IPS-18a (cell line): ENCODE results near the gene RAD51C.
A peak's percentile ranks its signal among the peaks of the same experiment; 100 is the strongest.
"Not testable (repeated sequence)": the region's sequence is repeated elsewhere in the genome, so short reads cannot be mapped to it uniquely, and the experiment has no call there.

ENCODE experiments used
- H3K27ac ChIP-seq: one replicate; pipeline ENCODE4 v1.5.1; 2013; ENCODE audit warnings: low read length
- H3K27me3 ChIP-seq: one replicate; pipeline ENCODE4 v1.6.1; 2013; ENCODE audit warnings: mild to moderate bottlenecking, low read length; ENCODE audit not compliant: control insufficient read depth, insufficient read depth
- H3K36me3 ChIP-seq: one replicate; pipeline ENCODE4 v1.6.1; 2013; ENCODE audit warnings: low read depth, low read length; ENCODE audit not compliant: control insufficient read depth
- H3K4me1 ChIP-seq: one replicate; pipeline ENCODE4 v1.6.1; 2013; ENCODE audit warnings: low read depth, low read length; ENCODE audit not compliant: control insufficient read depth
- H3K4me3 ChIP-seq: one replicate; pipeline ENCODE4 v1.5.1; 2013; ENCODE audit warnings: low read length
- H3K9ac ChIP-seq: one replicate; pipeline ENCODE4 v1.6.1; 2013; ENCODE audit warnings: mild to moderate bottlenecking, low read length, moderate library complexity
- H3K9me3 ChIP-seq: one replicate; pipeline ENCODE4 v1.6.1; 2013; ENCODE audit warnings: low read depth, low read length; ENCODE audit not compliant: control insufficient read depth

RAD51C gene

DNA sequence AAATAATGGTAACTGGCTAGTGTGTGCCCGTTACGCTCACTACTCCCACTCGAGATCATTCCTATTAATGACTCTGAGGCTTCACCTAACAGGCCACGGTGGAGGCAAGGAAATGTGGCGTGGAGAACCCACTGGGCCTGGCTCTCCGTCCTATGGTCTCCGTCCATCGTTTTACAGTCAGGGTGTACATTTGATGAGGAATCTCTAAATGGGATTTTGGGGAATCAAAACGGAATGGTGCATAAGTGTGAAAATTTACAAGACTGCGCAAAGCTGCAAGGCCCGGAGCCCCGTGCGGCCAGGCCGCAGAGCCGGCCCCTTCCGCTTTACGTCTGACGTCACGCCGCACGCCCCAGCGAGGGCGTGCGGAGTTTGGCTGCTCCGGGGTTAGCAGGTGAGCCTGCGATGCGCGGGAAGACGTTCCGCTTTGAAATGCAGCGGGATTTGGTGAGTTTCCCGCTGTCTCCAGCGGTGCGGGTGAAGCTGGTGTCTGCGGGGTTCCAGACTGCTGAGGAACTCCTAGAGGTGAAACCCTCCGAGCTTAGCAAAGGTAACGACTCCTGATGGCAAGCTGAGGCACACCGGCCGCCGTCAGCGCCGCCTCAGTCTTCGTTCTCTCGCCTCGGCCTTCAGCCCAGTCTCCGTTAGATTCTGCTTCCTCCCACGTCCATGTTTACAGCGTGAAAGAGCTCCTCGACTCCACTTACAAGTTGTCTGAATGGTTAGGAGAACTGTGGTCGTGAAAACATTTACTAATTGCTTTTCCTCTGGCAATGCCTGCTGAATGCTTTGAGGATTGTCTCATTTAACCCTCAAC lies at the start of gene RAD51C:
Gene RAD51C (plus strand): TSS at position 364 of the 817 bp plus-strand sequence. CDS start 42 bp downstream, at position 406.
- peak within 1 kb of the TSS; percentile 57 for H3K27ac ChIP-seq
- peaks cover 11% of the 10 kb centered on the region for H3K27me3 ChIP-seq
- H3K36me3 ChIP-seq, result no peaks in the 10 kb centered on the region
- peaks cover 8% of the 10 kb centered on the region for H3K4me1 ChIP-seq
- peak within 1 kb of the TSS; percentile 82 for H3K4me3 ChIP-seq
- no peaks in the 10 kb centered on the region for H3K9me3 ChIP-seq
- peak within 1 kb of the TSS; percentile 88 for H3K9ac ChIP-seq

- no peaks in the 10 kb centered on the region for H3K9me3 ChIP-seq
- no peak overlapping the region for H3K27ac ChIP-seq
- no peak overlapping the region for H3K9ac ChIP-seq
Measured at GRCh38 chr17:58643147-58643546, 49.3 kb upstream of the RAD51C start.

GRCh38 chr17:58648236-58648635 lies 44.2 kb upstream of the RAD51C start:
- H3K4me1 ChIP-seq, result no peaks in the 10 kb centered on the region
- no peaks in the 10 kb centered on the region for H3K9me3 ChIP-seq
- no peak overlapping the region for H3K4me3 ChIP-seq
- H3K27ac ChIP-seq, result no peak overlapping the region
- no peaks in the 10 kb centered on the region for H3K27me3 ChIP-seq
- no peaks in the 10 kb centered on the region for H3K36me3 ChIP-seq
- H3K9ac ChIP-seq, result no peak overlapping the region

More at GRCh38 chr17:58643147-58643546, 49.3 kb upstream of the RAD51C start:
- Histone ChIP-seq H3K36me3 (no peaks in the 10 kb centered on the region), H3K4me1 (no peaks in the 10 kb centered on the region), H3K27me3 (no peaks in the 10 kb centered on the region), H3K4me3 (no peak overlapping the region)

DNA sequence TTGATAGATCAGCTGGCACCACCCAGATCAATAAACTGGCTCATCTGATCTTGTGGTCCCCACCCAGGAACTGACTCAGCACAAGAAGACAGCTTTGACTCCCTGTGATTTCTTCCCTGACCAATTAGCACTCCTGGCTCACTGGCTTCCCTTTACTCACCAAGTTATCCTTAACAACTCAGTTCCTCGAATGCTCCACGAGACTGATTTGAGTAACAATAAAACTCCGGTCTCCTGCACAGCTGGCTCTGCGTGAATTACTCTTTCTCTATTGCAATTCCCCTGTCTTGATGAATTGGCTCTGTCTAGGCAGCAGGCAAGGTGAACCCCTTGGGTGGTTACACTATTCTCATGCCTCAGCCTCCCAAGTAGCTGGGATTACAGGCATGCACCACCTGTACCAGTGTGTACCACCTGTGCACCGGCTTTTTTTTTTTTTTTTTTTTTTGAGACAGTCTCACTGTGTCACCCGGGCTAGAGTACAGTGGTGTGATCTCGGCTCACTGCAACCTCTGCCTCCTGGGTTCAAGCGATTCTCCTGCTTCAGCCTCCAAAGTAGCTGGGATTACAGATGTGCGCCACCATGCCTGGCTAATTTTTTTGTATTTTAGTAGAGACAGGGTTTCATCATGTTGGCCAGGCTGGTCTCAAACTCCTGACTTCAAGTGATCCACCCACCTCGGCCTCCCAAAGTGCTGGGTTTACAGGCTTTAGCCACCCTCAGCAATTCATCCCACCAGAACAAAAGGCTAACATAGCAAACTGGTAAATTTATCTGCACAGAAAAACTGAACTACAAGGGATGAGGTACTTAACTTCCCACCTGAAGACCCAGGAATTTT lies 34.2 kb upstream of the RAD51C start:
- H3K27me3 ChIP-seq, H3K36me3 ChIP-seq, H3K4me1 ChIP-seq, H3K9me3 ChIP-seq: not testable (repeated sequence)
- Histone ChIP-seq H3K27ac (peak overlapping the region; percentile 34), H3K9ac (peak overlapping the region; percentile 46), H3K4me3 (peak overlapping the region; percentile 22)

- Histone ChIP-seq H3K9me3 (no peaks in the 10 kb centered on the region), H3K9ac (peak overlapping the region; percentile 99), H3K4me1 (peaks cover 7% of the 10 kb centered on the region), H3K27ac (peak overlapping the region; percentile 100), H3K36me3 (no peaks in the 10 kb centered on the region), H3K27me3 (no peaks in the 10 kb centered on the region), H3K4me3 (peak overlapping the region; percentile 68)
Measured at GRCh38 chr17:58658804-58659713, 33.3 kb upstream of the RAD51C start.

- H3K36me3 ChIP-seq, H3K27me3 ChIP-seq, H3K27ac ChIP-seq, H3K4me1 ChIP-seq, H3K9me3 ChIP-seq: not testable (repeated sequence)
- H3K9ac ChIP-seq, result peak overlapping the region; percentile 99
- H3K4me3 ChIP-seq, result peak overlapping the region; percentile 68
Measured at GRCh38 chr17:58659714-58660084, 32.7 kb upstream of the RAD51C start.

DNA sequence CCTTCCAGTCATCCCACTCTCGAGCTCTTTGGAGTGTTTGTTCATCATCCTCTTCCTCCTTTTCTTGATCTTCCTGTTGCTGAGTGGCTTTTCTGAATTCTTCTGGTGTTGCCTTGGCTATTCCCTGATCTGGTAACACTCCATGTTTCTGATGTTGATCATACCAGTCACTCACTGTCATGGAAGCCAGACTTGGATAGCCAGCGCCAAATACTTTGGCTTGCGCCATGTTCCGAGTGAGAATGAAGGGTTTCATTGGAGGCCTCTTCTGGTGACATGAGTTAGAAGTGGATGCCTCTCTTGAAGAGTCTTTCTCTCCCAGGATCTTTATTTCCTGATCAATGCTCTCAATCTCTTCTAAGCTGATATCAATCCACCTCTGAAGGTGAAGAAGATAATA lies 31.8 kb upstream of the RAD51C start:
- Histone ChIP-seq H3K9me3 (no peaks in the 10 kb centered on the region), H3K4me3 (no peak overlapping the region), H3K27me3 (no peaks in the 10 kb centered on the region), H3K27ac (no peak overlapping the region), H3K36me3 (no peaks in the 10 kb centered on the region), H3K4me1 (peaks cover 7% of the 10 kb centered on the region), H3K9ac (no peak overlapping the region)

DNA sequence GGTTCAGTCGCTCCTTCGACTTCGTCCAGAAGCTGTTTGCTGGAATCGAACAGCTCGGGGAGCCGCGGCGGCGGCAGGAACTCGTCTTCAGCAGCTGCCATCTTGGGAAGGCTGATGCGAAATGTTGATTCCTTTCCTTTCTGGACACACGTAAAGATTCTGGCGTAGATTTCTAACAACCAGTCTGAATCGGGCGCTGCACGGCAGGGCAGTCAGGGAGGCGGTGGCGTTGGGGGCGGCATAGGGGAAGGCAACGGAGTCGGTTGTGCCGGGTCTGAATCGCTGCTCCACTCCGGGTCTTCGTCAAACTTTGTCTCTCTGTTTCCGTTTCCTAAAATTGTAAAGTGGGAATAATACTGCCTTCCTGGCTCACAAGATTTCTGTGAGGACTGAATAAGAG lies 30.9 kb upstream of the RAD51C start:
- H3K9me3 ChIP-seq, result no peaks in the 10 kb centered on the region
- peaks cover 7% of the 10 kb centered on the region for H3K4me1 ChIP-seq
- H3K27me3 ChIP-seq, result no peaks in the 10 kb centered on the region
- no peak overlapping the region for H3K9ac ChIP-seq
- H3K36me3 ChIP-seq, result no peaks in the 10 kb centered on the region
- H3K27ac ChIP-seq, result no peak overlapping the region
- H3K4me3 ChIP-seq, result no peak overlapping the region

- H3K9ac ChIP-seq, result no peak overlapping the region
- no peaks in the 10 kb centered on the region for H3K9me3 ChIP-seq
- H3K27ac ChIP-seq, result no peak overlapping the region
- no peak overlapping the region for H3K4me3 ChIP-seq
- H3K36me3 ChIP-seq, result no peaks in the 10 kb centered on the region
- no peaks in the 10 kb centered on the region for H3K4me1 ChIP-seq
- H3K27me3 ChIP-seq, result no peaks in the 10 kb centered on the region
Measured at GRCh38 chr17:58664302-58664701, 28.1 kb upstream of the RAD51C start.

GRCh38 chr17:58665946-58666857 lies 26.2 kb upstream of the RAD51C start:
- Histone ChIP-seq H3K9ac (no peak overlapping the region), H3K4me3 (no peak overlapping the region), H3K9me3 (no peaks in the 10 kb centered on the region), H3K27ac (no peak overlapping the region), H3K4me1 (no peaks in the 10 kb centered on the region), H3K27me3 (no peaks in the 10 kb centered on the region), H3K36me3 (no peaks in the 10 kb centered on the region)
